DND-41 (cell line): ENCODE measurements around the gene ASIC3.

Experiments
- ATAC-seq: fragments of 200-7000 bp; cut with Tn5 transposase; 3 replicates; pipeline ENCODE4 v1.9.1; 2021; ENCODE audit warnings: low read depth; ENCODE audit not compliant: insufficient read depth
- DNase-seq: peaks from one replicate; pipeline ENCODE4 v3.0.0-alpha.2; 2020
- H2AFZ ChIP-seq: 2 replicates; pipeline ENCODE4 v1.6.0; 2012; ENCODE audit warnings: low read depth, low read length
- H3K27ac ChIP-seq: 2 replicates; pipeline ENCODE4 v1.5.1; 2012; ENCODE audit warnings: low read length, inconsistent platforms
- H3K27me3 ChIP-seq: fragments of 200-600 bp; sonication (generic); 2 replicates; pipeline ENCODE4 v1.6.0; 2012; ENCODE audit warnings: low read length, mild to moderate bottlenecking, inconsistent platforms; ENCODE audit not compliant: insufficient read depth, poor library complexity
- H3K36me3 ChIP-seq: 2 replicates; pipeline ENCODE4 v1.5.1; 2012; ENCODE audit warnings: low read length, inconsistent platforms; ENCODE audit not compliant: insufficient read depth
- H3K4me1 ChIP-seq: 2 replicates; pipeline ENCODE4 v1.5.1; 2012; ENCODE audit warnings: mild to moderate bottlenecking, low read length; ENCODE audit not compliant: insufficient read depth
- H3K4me2 ChIP-seq: 2 replicates; pipeline ENCODE4 v1.6.0; 2012; ENCODE audit warnings: mild to moderate bottlenecking, moderate library complexity, low read length, inconsistent platforms; ENCODE audit not compliant: insufficient read depth
- H3K4me3 ChIP-seq, 2 experiments: fragments of 200-600 bp in 1 of 2; shearing (Covaris generic) in 1 of 2; 2 replicates each; pipeline ENCODE4 v1.5.1; 2012 to 2016; ENCODE audit warnings: inconsistent platforms in 2 of 2, low read length in 2 of 2, mild to moderate bottlenecking in 2 of 2, low read depth in 1 of 2, moderate library complexity in 1 of 2
- H3K79me2 ChIP-seq: 2 replicates; pipeline ENCODE4 v1.6.0; 2012; ENCODE audit warnings: low read length, inconsistent platforms; ENCODE audit not compliant: insufficient read depth
- H3K9ac ChIP-seq: 2 replicates; pipeline ENCODE4 v1.6.0; 2012; ENCODE audit warnings: low read depth, mild to moderate bottlenecking, inconsistent platforms, low read length, moderate library complexity
- H3K9me3 ChIP-seq: 2 replicates; pipeline ENCODE4 v1.5.1; 2012; ENCODE audit warnings: low read length, moderate library complexity, mild to moderate bottlenecking, inconsistent platforms; ENCODE audit not compliant: insufficient read depth, severe bottlenecking
- H4K20me1 ChIP-seq: 2 replicates; pipeline ENCODE4 v1.6.0; 2012; ENCODE audit warnings: low read length; ENCODE audit not compliant: insufficient read depth
- CTCF ChIP-seq: IDR thresholded peaks from 2 replicates; pipeline ENCODE4 v1.5.1; 2012; ENCODE audit warnings: borderline replicate concordance, low read length, moderate library complexity, mild to moderate bottlenecking; ENCODE audit not compliant: poor library complexity, severe bottlenecking; ENCODE audit errors: extremely low read depth
- EZH2 ChIP-seq: IDR thresholded peaks from 3 replicates; pipeline ENCODE4 v1.6.1; 2012; ENCODE audit warnings: borderline replicate concordance, low read depth, mild to moderate bottlenecking, moderate library complexity, low read length, inconsistent platforms; ENCODE audit not compliant: severe bottlenecking

Gene ASIC3

GRCh38 chr7:151035902-151036301, 12.4 kb upstream of the ASIC3 start:
- H3K9me3 ChIP-seq: no peaks in the 10 kb centered on the region
- ATAC-seq (no peak), DNase-seq (no peak)
- 0 out of 2 replicates have a peak, but pooled peaks cover 9% of the 10 kb centered on the region for H4K20me1 ChIP-seq
- no peak overlapping the region for H3K9ac ChIP-seq
- H3K27ac ChIP-seq: no peak overlapping the region
- H3K4me3 ChIP-seq: no peak overlapping the region
- H2AFZ ChIP-seq: no peak overlapping the region
- peaks cover 7% of the 10 kb centered on the region; the same call in 1 of the 2 replicates for H3K79me2 ChIP-seq
- no peak overlapping the region for H3K4me2 ChIP-seq
- no peaks in the 10 kb centered on the region for H3K4me1 ChIP-seq
- TF ChIP-seq EZH2: no peak
- TF ChIP-seq CTCF: no peak
- peaks cover 56% of the 10 kb centered on the region for H3K36me3 ChIP-seq
- no peaks in the 10 kb centered on the region for H3K27me3 ChIP-seq

GRCh38 chr7:151038951-151039849, 9.1 kb upstream of the ASIC3 start:
- Histone ChIP-seq H3K9ac (no peak overlapping the region), H3K27me3 (no peaks in the 10 kb centered on the region), H3K36me3 (peaks cover 64% of the 10 kb centered on the region), H3K4me1 (no peaks in the 10 kb centered on the region), H3K27ac (no peak overlapping the region), H4K20me1 (peaks cover 3% of the 10 kb centered on the region; the same call in 1 of the 2 replicates), H3K79me2 (no peaks in the 10 kb centered on the region), H2AFZ (no peak overlapping the region), H3K4me2 (no peak overlapping the region), H3K4me3 (no peak overlapping the region), H3K9me3 (no peaks in the 10 kb centered on the region)
- peak; percentile 22; the same call in 2 of the 3 replicates for ATAC-seq
- TF ChIP-seq CTCF: no peak
- TF ChIP-seq EZH2: no peak
- no peak for DNase-seq

GRCh38 chr7:151039850-151040548, 8.3 kb upstream of the ASIC3 start:
- Histone ChIP-seq H3K9ac (no peak overlapping the region), H3K27me3 (no peaks in the 10 kb centered on the region), H3K27ac (no peak overlapping the region), H4K20me1 (peaks cover 3% of the 10 kb centered on the region; the same call in 1 of the 2 replicates), H3K4me1 (no peaks in the 10 kb centered on the region), H3K79me2 (no peaks in the 10 kb centered on the region), H3K36me3 (peaks cover 64% of the 10 kb centered on the region), H3K9me3 (no peaks in the 10 kb centered on the region), H2AFZ (no peak overlapping the region), H3K4me3 (no peak overlapping the region), H3K4me2 (no peak overlapping the region)
- TF ChIP-seq EZH2 (no peak), CTCF (no peak)
- 0 out of 3 replicates have a peak, but pooled peaks have one; percentile 18 for ATAC-seq
- no peak for DNase-seq
